C4-2B (cell line): ENCODE data around the gene GDA.

Source experiments
- CTCF ChIP-seq: fragments of 450-650 bp; conservative IDR thresholded peaks from 2 replicates; pipeline ENCODE4 v1.5.1; 2017; ENCODE audit warnings: mild to moderate bottlenecking
- ZFX ChIP-seq: fragments of 450-650 bp; IDR thresholded peaks from 2 replicates; pipeline ENCODE4 v1.6.1; 2017

GRCh38 chr9:72268961-72269360 is 119.7 kb downstream of the GDA start:
- TF ChIP-seq CTCF (no peak), ZFX (no peak)
